Measurements from ENCODE around the gene GLB1L.
"Not testable (repeated sequence)": the region's sequence is repeated elsewhere in the genome, so short reads cannot be mapped to it uniquely, and the experiment has no call there.

The GLB1L gene

DNA sequence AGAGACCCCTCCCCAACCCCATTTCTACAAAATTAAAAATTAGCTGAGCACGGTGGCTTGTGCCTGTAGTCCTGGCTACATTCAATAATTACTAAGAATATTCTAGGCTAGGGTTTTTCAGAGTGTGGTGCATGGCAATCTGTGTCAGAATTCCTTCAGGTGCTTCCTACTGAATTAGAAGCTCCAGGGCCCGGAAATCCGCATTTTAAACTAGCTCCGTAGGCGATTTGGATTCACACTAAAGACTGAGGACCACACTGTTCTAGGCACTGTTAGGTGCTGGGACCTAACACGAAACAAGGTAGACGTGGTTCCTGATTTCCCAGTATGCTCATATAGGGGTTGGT lies 39.3 kb downstream of the GLB1L start:
- TF ChIP-seq ZNF274 (IDR thresholded peaks at IDR 0.05; ENCODE audit: low read depth, low read length): no peak
- H3K4me3 ChIP-seq (ENCODE audit: low read length): peak overlapping the region; percentile 78; the same call in 1 of the 2 replicates

DNA sequence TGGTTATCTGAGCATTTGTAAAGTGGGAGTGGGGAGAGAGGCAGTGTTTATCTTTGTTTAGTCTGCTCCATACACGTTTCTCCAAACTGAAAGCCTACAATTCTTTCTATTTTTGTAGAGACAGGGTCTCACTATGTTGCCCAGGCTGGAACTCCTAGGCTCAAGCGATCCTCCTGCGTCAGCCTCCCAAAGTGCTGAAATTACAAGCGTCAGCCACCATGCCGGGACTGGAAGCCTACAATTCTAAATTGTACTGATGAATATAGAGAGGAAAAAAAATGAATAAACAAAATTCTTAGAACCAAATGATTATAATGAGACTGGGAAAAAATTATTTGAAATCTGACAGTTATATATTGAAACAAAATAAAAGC lies 40.1 kb downstream of the GLB1L start:
- TF ChIP-seq ZNF274 (IDR thresholded peaks at IDR 0.05; ENCODE audit: low read depth, low read length): no peak

DNA sequence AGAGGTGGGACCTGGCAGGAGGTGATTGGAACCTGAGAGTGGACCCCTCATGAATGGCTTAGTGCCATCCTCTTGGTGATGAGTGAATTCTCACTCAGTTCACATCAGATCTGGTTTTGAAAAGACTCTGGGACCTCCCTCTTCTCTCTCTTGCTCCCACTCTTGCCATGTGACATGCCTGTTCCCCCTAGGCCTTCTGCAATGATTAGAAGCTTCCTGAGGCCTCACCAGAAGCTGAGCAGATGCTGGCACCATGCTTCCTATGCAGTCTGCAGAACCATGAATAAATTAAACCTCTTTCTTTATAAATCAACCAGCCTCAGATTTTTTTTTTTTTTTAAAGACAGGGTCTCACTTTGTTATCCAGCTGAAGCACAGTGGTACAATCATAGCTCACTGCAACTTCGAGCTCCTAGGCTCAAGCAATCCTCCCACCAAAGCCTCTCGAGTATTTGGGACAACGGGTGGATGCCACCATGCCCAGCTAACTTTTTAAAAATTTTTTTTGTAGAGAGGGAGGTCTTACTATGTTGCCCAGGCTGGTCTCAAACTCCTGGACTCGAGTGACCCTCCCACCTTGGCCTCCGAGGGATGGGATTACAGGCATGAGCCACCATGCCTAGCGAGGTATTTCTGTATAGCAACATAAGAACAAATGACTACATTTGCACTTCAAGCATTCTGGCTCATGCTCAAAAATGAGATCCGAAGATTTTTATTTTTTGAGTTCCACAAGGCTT lies 40.6 kb downstream of the GLB1L start:
- no peak for TF ChIP-seq ZNF274 (IDR thresholded peaks at IDR 0.05; ENCODE audit: low read depth, low read length)
- no peak overlapping the region for H3K4me3 ChIP-seq (ENCODE audit: low read length)

More for the DNA sequence above, 40.1 kb downstream of the GLB1L start:
- no peak overlapping the region for H3K4me3 ChIP-seq (ENCODE audit: low read length)

DNA sequence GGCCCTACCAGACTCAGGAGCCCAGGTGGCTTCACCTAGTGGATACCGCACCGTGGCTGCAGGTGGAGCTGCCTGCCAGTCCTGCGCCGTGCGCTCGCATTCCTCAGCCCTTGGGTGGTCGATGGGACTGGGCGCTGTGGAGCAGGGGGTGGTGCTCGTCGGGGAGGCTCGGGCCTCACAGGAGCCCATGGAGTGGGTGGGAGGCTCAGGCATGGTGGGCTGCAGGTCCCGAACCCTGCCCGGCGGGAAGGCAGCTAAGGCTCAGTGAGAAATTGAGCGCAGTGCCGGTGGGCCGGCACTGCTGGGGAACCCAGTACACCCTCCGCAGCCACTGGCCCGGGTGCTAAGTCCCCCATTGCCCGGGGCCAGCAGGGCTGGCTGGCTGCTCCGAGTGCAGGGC lies 43.9 kb downstream of the GLB1L start:
- not testable (repeated sequence) for H3K4me3 ChIP-seq (ENCODE audit: low read length)

DNA sequence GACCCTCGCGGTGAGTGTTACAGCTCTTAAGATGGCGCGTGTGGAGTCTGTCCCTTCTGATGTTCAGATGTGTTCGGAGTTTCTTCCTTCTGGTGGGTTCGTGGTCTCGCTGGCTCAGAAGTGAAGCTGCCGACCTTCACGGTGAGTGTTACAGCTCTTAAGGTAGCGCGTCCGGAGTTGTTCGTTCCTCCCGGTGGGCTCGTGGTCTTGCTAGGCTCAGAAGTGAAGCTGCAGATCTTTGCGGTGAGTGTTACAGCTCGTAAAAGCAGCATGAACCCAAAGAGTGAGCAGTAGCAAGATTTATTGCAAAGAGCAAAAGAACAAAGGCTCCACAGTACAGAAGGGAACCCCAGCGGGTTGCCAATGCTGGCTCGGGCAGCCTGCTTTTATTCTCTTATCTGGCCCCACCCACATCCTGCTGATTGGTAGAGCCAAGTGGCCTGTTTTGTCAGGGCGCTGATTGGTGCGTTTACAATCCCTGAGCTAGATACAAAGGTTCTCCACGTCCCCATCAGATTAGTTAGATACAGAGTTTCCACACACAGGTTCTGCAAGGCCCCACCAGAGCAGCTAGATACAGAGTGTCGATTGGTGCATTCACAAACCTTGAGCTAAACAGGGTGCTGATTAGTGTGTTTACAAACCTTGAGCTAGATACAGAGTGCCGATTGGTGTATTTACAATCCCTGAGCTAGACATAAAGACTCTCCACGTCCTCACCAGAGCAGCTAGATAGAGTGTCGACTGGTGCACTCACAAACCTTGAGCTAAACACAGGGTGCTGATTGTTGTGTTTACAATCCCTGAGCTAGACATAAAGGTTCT lies 44.5 kb downstream of the GLB1L start:
- not testable (repeated sequence) for H3K4me3 ChIP-seq (ENCODE audit: low read length)

DNA sequence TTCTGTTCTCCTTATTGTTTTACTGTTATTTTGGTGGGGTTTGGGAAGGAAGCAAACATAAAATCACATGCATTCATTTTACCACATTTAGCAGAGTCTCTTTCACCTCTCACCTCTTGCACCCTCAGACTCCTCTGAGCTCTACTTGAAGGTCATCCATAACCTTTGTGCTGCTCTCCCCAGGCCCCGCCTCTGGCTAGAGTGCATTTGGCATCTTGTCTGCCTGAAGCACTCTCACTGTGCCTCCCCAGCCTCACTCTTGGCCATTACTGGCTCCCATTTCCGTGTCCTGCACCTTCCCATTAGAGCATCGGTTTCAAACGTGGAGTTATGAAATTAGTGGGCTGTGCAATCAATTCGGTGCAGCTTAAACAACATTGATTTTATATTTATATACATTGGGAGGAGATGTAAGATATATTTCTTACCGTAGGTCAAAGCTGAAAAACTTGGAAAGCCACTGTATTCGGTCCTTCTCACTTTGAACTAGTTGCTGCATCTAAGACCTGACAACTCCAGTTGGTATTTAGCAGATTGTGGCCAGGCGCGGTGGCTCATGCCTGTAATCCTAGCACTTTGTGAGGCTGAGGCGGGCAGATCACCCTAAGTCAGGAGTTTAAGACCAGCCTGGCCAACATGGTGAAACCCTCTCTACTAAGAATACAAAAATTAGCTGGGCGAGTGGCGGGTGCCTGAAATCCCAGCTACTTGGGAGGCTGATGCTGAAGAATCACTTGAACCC lies 45.6 kb downstream of the GLB1L start:
- TF ChIP-seq ZNF274 (IDR thresholded peaks at IDR 0.05; ENCODE audit: low read depth, low read length): no peak

DNA sequence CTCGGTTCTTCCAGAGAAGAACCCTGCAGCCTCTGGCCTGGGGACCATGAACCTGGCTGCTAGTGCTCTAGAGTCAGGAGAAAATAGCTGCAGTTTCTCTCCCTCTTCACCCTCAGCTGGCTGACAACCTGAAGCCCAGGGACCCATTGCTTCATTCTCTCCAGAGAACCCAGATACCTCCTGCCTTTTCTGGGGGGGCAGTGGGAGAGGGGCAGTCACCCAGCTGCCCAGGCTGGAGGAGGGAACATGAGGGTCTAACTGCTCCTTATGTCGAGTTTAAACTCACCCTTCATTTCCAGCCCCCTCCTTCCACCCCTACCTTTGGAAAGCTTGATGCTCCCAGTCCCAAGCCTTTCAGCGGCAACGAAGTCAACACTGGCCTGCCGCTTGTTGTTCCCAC lies 46.3 kb downstream of the GLB1L start:
- no peak overlapping the region for H3K4me3 ChIP-seq (ENCODE audit: low read length)
- no peak for TF ChIP-seq ZNF274 (IDR thresholded peaks at IDR 0.05; ENCODE audit: low read depth, low read length)

More for the DNA sequence above, 45.6 kb downstream of the GLB1L start:
- H3K4me3 ChIP-seq (ENCODE audit: low read length): no peak overlapping the region

DNA sequence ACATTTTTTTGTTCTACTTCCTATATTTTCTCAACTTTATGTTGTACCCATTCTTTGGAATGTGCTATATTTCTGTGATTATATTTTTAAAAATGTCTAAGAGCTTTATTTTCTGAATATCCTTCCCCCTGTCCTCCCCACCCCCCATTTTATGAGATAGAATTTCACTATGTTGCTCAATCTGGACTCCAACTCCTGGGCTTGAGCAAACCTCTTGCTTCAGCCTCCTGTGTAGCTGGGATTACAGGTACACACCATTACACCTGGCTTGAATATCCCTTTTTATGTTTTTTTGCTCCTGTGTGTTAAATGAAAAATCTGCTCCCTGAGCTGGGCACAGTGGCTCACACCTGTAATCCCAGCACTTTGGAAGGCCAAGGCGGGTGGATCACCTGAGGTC lies 47.9 kb downstream of the GLB1L start:
- TF ChIP-seq ZNF274 (IDR thresholded peaks at IDR 0.05; ENCODE audit: low read depth, low read length): no peak

DNA sequence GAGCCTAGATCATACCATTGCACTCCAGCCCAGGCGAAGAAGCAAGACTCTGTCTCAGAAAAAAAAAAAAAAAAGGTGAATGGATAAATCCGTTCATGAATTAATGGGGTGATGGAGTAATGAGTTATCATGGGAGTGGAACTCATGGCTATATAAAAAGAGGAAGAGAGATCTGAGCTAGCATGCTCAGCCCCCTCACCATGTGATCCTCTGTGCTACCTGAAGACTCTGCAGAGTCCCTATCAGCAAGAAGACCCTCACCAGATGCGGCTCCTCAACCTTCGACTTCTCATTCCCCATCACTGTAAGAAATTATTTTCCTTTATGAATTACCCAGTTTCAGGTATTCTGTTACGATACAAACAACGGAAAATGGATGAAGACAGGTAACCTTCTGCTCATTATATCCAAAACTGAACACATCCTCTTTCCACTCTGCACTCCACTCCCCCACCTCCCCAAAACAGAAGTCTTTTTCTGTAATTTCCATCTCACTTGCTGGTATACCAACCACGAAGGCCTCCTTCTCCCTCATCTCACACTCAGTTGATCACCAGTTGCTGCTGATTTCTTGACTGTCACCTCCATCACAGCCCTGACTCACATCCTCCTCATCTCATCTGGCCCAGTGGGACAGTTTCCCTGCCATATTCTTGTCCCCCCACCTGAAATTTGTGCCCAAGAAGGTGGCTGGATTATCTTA lies 58.3 kb downstream of the GLB1L start:
- no peak overlapping the region for H3K4me3 ChIP-seq (ENCODE audit: low read length)
- no peak for TF ChIP-seq ZNF274 (IDR thresholded peaks at IDR 0.05; ENCODE audit: low read depth, low read length)

More for the DNA sequence above, 47.9 kb downstream of the GLB1L start:
- no peak overlapping the region for H3K4me3 ChIP-seq (ENCODE audit: low read length)
